Stimulated activated CD4-positive, alpha-beta T cell treated with anti-CD3 and anti-CD28 coated beads, TNF-alpha, amount 100 ng/mL, for 1 hour (primary cell): ENCODE data around the gene TBX4.

ENCODE experiments used
- DNase-seq, 3 donors: peaks; one replicate each; pipeline ENCODE4 v3.0.0-alpha.2; 2020; ENCODE audit warnings: low read depth in 3 of 3, low spot score in 1 of 3

The TBX4 gene

GRCh38 chr17:61412860-61413660 is 39.2 kb upstream of the TBX4 start:
- DNase-seq = no peak

GRCh38 chr17:61413661-61414126 is 38.5 kb upstream of the TBX4 start:
- no peak for DNase-seq

- no peak for DNase-seq
Observed at GRCh38 chr17:61414141-61414935, 37.9 kb upstream of the TBX4 start.

- DNase-seq = no peak
Observed at GRCh38 chr17:61414936-61415251, 37.3 kb upstream of the TBX4 start.

GRCh38 chr17:61415374-61416210 is 36.6 kb upstream of the TBX4 start:
- DNase-seq = no peak

- DNase-seq = no peak
Observed at GRCh38 chr17:61416211-61416539, 36.0 kb upstream of the TBX4 start.

- peak in 1 of 3 donors; percentile 32 for DNase-seq
Observed at GRCh38 chr17:61416540-61417363, 35.5 kb upstream of the TBX4 start.

GRCh38 chr17:61418449-61418848 is 33.8 kb upstream of the TBX4 start:
- DNase-seq = no peak

GRCh38 chr17:61419496-61420046 is 32.7 kb upstream of the TBX4 start:
- DNase-seq = no peak

GRCh38 chr17:61420052-61420451 is 32.2 kb upstream of the TBX4 start:
- DNase-seq = no peak

GRCh38 chr17:61420745-61421398 is 31.4 kb upstream of the TBX4 start:
- no peak for DNase-seq

- DNase-seq = no peak
Observed at GRCh38 chr17:61421460-61421859, 30.8 kb upstream of the TBX4 start.

- DNase-seq = no peak
Observed at GRCh38 chr17:61422116-61422799, 30.0 kb upstream of the TBX4 start.

- DNase-seq = no peak
Observed at GRCh38 chr17:61422869-61423268, 29.4 kb upstream of the TBX4 start.

GRCh38 chr17:61423967-61424649 is 28.1 kb upstream of the TBX4 start:
- DNase-seq = no peak

GRCh38 chr17:61425682-61426481 is 26.3 kb upstream of the TBX4 start:
- DNase-seq = no peak

- no peak for DNase-seq
Observed at GRCh38 chr17:61426482-61427304, 25.5 kb upstream of the TBX4 start.
